Measurements from ENCODE around the gene CAPN10.
"Not testable (repeated sequence)": the region's sequence is repeated elsewhere in the genome, so short reads cannot be mapped to it uniquely, and the experiment has no call there.

CAPN10 gene

DNA sequence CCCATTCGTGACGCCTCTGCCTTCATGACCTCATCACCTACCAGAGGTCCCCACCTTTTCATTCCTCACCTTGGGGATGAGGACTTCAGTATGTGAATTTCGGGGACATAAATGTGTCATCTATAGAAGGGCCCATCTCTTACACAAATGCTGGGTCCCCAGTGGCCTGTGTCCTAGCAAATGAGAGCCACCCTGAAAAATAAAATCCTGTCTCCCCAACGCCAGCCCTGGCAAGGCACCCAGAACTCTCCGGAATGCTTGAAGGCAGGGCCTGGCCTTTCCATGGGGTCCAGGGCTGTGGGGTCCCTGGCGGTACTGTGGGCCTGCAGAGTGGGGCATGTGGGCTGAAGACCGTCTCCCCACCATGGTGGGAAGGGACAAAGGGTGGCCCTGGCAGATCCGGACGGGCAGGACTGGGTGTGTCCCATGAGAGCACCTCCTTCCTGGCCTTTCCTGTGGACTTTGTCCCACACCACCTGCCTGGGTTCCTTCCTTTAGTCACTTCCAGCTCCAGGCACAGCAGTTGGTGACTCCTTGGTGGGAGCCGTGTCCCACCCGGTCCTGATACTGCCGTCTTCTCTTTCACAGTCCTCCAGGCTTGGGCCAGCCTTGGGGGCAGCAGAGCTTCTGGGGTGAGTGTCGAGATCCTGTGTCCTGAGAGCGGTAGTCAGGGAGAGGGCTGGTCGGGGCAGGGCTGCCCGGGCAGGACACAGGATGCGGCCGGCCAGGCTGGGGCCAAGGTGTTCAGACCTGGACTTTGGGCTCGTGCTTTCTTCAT is 18.6 kb downstream of the CAPN10 start:
- DNase-seq = no peak

DNA sequence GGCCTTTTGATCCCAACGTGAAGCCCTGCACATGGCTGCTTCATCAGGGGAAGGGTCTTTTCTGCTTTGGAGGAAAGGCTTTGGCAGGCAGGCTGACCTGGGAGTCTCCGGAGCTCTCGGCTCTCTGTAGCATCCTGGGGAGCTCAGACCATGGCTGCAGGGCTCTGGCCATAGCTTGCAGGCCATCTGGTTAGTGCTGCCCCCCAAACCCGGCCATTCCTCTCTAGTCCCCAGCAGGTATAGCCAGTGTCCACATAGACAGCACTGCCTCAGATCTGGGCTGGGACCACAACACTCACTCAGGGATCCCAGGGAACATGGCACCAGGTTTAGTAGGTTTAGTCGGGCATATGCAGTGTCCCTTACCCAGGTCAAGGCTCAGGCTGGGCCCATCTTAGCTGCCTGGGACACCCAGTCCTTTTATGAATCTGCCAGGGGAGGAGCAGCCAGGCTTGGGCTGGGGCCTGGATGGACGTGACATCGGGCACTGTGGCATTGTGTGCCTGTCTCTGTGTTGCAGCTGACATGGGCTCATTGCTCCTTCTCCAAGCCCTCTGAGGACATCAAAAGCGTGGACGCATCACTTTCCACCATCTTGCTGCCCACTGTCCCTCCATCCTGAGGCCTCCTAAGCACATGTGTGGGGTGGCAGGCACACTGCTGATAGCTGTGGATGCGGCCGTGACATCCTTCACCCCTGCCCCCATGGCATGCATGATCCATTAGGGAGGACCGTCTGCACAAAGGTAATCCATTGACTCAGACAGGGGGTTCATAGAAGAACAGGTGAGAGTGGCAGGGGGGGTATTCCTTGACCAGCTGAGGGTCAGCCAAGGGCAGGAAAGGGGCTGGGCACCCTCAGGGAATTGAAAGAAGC is 19.6 kb downstream of the CAPN10 start:
- DNase-seq = no peak

DNA sequence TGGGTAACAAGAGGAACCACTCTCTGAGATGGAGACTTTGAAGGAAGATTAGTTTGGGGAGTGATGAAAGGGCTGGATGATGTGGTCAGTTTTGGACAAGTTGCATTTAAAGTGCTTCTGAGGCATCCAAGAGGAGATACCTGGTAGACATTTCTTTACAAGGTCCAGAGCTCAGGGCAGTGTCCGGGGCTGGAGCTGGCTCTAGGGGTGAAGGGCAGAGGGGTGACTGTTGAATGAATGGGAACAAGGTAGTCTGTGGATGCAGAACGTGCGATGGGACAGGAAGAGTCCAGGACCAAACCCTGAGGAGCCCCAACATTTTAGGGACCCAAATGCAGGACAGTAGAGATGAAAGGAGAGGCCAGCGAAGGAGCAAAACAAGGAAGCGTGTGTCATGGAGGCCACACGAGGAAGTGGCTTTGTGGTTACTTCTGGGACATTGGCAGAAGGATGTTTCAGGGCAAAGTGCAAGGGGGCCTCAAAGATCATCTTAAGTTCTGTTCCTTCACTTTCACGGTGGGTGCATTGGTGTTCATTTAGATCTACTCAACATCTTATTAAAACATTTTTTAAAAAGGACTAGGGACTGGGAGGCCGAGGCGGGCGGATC is 25.2 kb downstream of the CAPN10 start:
- no peak for DNase-seq

DNA sequence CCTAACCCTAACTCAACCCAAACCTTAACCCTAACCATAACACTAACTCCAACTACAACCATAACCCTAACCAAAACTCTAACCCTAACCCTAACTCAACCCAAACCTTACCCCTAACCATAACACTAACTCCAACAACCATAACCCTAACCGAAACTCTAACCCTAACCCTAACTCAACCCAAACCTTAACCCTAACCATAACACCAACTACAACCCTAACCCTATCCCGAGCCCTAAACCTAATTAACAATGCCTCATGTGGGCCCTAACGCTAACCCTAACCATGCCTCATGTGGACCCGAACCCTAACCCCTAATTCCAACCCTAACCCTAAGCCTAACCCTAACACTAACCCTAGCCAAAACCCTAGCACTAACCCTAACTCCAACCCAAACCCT is 27.2 kb downstream of the CAPN10 start:
- no peak for DNase-seq

DNA sequence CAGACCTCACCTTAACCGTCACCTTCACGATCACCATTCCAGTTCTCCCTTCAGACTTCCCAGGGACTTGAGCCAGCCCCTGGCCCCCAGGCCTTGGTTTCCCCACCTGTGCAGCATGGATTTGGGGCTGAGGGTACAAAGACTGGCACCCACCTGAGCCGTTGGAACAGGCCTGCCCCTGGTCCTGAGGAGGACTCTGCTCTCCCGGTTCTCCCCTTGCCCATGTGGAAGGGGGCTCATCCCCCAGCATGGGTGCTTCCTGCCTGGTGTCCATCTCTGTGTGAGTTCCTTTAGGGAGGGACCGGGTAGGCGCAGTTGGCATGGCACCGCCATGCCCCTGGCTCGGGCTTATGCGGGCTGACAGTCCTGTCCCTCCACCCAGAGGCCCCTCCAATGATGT is 27.9 kb downstream of the CAPN10 start:
- DNase-seq = no peak

DNA sequence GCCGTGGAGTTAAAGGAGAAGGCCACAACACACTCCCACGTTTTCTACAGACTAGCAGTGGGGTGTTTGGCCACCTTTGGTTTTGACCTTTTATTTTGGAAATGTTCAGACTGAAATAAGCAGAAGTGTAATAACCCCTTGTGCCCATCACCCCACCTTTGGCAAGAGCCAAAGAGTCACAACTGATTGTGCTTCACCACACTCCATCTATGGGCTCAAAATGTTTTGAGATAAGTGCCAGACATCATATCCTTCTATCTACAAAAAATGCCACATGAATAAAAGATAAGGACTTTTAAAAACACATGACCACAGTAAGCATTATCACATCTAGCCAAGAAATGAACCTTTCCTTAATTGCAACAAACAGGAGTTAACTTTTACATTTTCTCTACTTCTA is 28.9 kb downstream of the CAPN10 start:
- DNase-seq = no peak

DNA sequence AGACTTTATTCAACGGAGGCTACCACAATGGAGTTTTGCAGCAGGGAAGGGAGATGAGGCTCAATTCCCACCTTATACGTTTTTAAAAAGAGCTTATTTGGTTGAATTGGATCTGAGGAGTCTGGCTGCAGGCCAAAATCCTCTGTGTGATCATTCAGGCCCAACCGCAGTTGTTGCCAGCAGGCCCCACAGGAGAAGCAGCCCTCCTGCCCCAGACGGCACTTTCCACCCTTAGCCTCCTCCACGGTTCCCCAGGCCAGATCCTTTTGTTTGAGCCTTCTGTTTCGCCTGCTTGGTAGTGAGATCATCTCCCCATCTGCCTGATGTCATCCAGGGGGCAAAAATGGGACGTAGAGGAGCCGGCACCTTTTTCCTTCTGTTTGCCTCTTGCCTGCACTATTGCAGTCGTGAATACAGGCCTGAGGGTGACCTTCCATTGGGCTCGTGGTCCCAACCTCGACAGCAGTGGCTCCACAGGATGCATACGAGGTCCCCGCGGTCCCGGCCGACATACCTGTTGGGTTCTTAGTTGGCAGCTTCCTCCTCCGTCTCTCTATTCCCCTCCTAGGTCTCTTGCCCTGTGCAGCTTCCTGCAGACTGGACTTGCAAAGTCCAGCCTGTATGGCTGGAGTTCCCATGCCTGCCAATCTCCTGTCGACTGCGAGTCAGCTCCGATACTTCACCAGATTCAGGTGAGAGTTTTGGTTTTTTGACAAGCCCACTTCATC is 29.4 kb downstream of the CAPN10 start:
- DNase-seq = peak; percentile 50

DNA sequence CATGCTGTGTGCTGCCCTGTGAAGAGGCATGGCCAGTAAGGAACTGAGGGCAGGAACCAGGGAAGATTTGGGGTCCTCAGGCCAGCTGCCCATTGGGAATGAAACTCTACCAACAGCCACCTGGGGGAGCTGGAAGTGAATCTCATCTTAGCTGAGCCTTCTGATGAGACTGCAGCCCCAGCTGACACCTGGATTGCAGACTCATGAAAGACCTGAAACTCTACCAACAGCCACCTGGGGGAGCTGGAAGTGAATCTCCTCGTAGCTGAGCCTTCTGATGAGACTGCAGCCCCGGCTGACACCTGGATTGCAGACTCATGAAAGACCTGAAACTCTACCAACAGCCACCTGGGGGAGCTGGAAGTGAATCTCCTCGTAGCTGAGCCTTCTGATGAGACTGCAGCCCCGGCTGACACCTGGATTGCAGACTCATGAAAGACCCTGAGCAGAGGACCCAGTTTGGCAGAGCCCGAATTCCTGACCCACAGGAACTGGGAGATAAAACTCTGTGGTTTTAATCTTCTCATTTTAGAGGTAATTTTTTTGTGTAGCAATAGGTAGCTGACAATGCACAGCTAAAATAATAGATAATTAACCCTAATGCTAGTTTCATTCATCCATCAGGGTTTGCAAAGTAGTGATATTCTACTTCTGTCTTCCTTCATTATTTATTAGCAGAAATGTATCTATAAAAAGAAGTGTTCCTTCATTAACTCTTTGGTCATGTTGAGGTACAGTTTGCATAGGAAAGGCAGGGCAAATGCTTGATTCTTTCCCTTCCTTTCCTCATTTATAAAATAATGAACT is 30.5 kb downstream of the CAPN10 start:
- DNase-seq = not testable (repeated sequence)

DNA sequence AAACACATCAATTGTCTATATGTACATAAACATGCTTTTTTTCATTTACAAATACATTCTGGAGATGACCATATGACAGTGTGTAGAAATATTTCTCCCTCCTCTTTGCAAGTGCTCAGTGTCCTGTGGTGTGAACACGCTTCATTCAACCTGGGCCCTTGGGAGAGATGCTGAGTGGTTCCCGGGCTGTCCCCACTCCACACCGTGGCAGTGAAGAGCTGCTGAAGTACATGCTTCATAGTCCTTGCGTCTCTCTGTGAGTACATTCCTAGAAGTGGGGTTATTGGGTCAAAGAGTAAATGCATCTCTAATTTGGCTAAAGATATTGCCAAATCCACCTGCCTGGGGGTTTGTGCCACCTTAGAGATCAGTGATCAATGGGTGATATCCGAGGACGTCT is 32.2 kb downstream of the CAPN10 start:
- DNase-seq = peak; percentile 73

DNA sequence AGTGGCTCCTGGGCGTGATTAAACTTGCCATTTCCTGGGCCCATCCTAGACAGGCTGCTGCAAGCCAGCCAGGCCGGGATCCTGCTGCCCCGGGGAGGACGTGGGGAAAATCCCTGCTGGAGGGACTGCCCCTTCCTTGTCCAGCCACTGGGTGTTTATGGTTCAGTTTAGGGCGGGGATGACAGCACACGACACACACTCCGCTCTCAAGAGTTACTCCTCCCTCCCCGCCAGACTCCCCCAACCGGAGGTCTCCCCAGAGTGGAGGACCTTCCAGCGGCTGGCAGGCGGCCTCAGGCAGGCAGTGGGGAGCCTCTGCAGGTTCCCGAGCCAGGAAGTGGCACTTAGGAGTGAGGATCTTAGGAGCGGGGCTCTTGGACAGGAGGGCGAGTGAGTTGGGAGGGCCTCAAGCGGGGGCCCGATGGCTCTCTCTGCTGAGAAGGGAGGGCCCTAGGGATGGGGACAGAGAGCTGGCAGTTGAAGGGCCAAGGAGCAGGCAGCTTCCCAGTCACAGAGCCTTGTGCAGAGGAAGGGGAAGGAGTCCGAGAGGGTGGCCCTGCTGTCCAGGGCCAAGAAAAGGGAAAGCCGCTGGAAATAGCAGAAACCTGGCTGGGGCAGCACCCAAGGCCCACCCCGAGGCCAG is 33.1 kb downstream of the CAPN10 start:
- peak; percentile 32 for DNase-seq

DNA sequence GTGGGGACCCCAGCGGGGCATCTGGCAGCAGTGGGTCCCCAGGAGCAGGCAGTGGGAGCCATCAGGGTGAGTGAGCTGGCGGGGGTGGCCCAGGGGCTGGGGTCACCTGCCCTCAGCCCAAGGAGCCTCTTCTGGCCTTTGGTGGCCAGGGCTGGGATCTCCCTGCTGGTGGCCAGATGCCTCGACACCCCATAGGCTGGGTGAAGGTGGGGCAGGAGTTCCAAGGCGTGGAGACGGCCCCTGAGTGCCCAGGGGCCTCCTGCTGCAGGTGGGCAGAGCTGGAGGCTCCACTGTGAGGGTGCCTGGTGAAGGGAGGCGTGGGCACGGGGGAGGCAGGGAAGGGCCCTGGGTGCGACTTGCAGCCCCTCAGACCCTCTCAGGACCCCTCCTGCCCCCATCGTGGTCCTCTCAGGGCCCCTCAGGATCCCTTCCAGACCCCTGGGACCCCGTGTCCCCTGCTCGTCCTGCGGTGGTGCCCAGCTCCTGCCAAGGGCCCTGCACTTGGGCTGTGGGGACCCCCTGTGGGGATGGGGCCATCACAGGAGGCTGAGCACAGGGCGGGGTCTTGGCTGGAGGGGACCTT is 33.7 kb downstream of the CAPN10 start:
- DNase-seq = no peak

DNA sequence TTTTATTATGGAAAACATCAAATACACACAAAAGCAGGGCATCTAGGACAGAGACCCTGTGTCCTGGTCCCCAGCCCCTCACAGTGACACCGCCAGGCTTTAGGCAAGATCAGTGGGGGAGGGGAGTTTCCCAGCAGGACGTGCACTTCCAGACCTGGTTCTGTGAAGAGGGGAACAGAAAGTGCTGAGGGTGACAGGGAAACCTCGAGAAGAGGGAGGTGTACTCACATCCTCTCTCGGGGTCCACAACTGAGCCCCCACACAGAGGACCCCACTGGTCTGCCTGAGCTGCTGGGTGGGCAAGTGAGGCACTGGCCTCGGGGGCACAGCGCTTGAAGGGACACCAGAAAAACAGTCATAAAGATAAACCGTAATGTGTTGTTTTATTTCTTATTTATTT is 34.3 kb downstream of the CAPN10 start:
- no peak for DNase-seq

DNA sequence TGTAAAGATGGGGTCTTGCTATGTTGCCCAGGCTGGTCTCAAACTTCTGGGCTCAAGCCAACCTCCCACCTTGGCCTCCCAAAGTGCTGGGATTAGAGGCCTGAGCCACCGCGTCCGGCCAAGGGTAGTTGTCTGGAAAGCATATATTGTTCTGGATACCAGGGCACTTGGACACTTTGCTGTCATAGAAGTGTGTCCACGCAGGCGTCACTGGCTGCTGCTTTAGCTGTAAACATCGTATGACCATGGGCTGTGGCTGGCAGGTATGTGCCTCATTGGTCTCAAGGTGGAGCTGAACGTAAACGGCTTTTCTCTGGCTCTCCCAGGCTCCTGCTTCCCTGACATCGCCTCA is 35.5 kb downstream of the CAPN10 start:
- no peak for DNase-seq

DNA sequence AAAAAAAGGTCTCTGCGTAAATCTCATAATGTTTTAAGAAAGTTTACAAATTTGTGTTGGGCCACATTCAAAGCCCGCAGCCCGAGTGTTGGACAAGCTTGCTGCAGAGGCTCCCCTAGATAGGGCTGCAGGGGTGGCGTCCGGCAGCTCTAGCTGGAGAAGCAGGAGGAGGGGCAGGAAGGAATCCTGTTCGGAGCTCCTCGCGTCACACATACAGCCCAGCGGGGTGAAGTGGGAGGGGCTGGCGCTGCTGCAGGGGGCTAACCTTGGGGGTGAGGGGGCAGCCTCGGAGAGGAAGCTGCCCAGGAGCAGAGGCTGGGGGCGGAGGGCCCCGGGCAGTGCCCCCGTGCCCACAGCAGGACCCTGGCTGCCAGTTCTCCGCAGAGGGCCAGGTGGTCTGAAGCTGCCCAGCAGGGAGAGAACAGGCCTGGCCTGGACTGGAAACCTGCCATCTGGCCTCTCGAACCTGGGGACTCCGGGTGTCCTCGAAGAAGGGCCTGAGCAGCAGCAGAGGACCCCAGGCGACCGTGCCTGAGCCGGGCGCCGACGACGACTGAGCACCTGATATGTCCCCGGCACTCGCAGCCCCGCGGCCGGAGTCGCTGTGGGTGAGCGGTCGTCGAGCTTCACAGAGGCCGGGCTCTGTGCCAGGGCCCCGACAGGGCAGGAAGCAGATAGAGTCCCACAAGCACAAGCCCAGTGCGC is 36.1 kb downstream of the CAPN10 start:
- DNase-seq = peak; percentile 33

DNA sequence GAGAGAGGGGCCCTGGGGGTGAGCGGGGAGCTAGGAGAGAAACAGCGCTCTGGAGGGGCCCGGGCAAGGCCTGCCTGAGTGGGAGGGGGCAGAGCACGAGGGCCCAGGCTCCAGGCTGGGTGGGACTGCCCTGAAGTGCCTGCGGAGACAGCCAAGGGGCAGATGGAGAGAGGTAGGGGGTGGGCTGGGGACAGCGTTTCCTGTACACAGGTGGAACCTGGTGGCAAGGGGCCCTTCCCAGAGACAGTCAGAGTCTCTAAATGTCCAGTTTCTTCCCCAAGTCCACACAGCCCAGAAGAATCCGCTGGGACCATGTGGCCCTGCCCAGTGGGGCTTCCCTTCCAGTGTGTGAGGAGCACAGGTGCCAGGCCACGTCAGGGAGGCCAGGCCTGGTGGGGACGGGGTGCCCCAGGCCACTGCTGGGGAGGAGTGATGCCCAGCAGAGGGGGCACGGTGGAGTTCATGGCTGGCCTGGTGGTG is 37.0 kb downstream of the CAPN10 start:
- no peak for DNase-seq

DNA sequence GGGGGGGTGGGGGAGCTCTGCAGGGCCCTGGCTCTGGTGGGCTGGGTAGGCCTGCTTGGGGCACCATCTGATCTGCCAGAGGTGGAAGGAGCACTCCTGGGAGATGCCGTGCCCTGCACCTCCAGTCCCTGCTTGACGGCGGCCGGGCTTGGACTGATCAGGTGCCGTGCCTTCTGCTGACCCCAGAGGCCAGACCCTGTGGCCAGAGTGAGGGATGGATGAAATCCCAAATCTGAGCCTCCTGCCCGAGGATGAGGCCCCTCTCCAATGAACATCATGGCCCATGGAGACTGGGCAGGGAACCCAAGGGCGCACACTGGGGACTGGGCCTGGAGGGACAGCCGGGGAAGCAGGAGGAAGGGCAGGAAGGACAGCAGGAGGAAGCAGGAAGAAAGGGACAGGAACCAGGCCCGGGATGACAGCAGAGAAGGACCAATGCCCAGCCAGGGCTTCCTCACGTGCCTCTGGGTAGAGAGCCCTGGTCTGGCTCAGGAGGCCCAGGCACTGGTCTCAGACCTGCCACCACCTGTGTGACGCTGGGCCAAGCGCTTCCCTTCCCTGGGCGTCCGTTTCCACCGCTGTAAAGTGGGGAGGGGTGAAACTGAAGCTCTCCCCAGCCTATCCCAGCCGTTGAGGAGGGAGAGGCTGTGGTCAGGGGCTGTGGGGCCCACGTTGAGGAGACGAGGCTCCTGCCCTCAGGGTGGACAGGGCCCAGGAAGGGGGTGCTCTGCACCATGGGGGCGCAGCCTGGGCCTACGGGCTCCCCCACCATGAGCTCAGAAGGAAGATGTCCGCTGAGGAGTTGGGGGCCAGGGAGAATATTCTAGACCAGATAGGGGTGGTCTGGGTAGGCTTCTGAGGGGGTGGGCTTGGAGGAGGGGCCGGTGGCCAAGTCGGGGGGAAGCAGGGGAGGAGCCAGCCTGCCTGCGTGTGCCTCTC is 37.7 kb downstream of the CAPN10 start:
- DNase-seq = no peak

DNA sequence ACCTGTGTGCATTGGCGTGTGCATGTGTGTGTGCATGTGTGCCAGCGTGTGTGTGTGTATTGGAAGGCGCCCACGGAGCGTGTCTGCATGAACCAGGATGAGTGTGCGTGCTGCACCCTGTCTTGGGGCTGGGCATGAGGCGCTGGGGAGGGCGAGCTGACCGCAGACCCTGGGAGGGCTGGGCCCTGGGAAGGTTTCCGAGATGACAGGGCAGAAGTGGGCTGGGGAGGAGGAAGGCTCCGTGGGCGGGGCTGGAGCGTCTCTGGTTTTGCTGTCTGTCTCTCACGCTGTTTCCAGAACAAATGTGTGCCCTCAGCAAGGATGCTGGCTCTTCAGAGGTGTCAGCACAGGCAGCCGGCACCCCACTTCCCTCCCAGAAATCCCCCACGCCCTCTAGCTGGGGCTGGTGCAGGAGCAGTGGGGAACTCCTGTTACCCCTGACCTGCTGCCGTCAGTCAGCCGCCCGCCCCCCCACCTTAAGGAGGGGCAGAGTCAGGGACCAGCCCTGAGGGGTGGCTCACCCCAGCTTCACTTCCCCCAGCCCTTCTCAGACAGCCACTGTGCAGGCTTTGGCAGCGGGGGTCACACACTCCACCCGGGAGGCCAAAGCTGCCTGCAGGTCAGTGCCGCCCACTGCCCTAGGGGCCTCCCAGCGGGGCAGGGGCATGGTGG is 38.6 kb downstream of the CAPN10 start, which contains the start of gene GPR35:
Gene GPR35 (plus strand): TSS at position 531 of the 672 bp plus-strand sequence. CDS start 4,473 bp downstream, outside the sequence.
- DNase-seq = no peak

DNA sequence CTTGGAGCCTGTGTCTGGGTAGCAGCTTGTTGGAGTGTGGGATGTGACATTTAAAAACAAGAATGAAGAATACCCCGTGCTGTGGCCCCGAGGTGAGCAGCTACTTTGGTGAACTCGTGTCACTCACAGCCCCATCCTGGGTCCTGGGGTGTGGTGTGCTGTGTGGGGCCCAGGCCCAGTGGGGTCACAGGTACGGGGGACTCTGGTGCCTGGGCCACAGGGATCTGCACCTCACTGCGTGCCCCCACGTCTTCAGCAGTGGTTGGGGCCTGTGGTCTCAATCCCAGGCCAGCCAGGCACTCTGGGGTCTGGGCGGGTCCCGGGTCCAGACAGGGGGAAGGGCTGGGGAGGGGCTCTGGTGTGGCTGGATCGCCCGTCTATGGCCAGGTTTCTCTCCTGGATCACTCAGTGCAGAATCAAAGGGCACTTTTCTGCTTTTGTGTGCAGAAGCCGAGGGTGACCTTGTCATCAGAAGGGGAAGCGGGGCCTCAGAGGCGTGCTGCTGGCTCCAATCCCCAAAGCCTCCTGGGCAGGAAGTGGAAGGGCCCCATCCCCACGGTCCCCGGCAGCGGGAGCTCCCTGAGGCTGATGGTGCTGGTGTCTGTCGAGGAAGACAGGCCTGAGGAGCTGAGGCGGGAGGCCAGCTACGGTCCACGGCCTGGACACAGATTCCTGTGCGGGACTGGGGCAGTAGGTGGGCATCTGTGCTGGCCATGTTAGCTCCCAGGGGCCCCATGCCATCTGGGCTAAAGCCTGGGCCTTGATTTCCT is 40.2 kb downstream of the CAPN10 start:
- no peak for DNase-seq
